MCF 10A (cell line): ENCODE results near the gene CCN5. TPM values are rescaled to one million over a fixed set of nuclear protein-coding genes. Genes with fewer than 3 reads are reported as not detected.

Experiments used
- BruUV-seq: library from RNA; stranded (reverse); fragments of 400-500 nt; replicated peaks from 2 replicates; lab custom pipeline; 2021; lab: Mats Ljungman, UMichigan
- CTCF ChIA-PET: fragments of 300-600 bp; sonication (Branson Sonifier 250); formaldehyde crosslinking; extraction: SDS; loops from one replicate; lab custom pipeline; 2021; ENCODE audit warnings: antibody characterized with exemption, inconsistent platforms; lab: Yijun Ruan, JAX
- POLR2A ChIA-PET: fragments of 300-600, 350-650 bp; sonication (Branson Sonifier 250); formaldehyde crosslinking; extraction: SDS; loops from one replicate; lab custom pipeline; 2020; ENCODE audit warnings: antibody characterized with exemption, inconsistent platforms; lab: Yijun Ruan, JAX
- DNase-seq: peaks from one replicate; pipeline ENCODE4 v3.0.0-alpha.2; 2018; ENCODE audit not compliant: unreplicated experiment
- H3K27ac Mint-ChIP-seq: one replicate; pipeline ENCODE4 v1.8.0; 2022; ENCODE audit warnings: mild to moderate bottlenecking, low read depth, mixed read lengths; ENCODE audit not compliant: unreplicated experiment
- H3K27me3 Mint-ChIP-seq: one replicate; pipeline ENCODE4 v1.8.0; 2022; ENCODE audit warnings: mixed read lengths; ENCODE audit not compliant: insufficient read depth, unreplicated experiment
- H3K36me3 Mint-ChIP-seq: one replicate; pipeline ENCODE4 v1.8.0; 2022; ENCODE audit warnings: mild to moderate bottlenecking, moderate library complexity, mixed read lengths; ENCODE audit not compliant: insufficient read depth, unreplicated experiment
- H3K4me1 Mint-ChIP-seq: one replicate; pipeline ENCODE4 v1.8.0; 2022; ENCODE audit warnings: mixed read lengths; ENCODE audit not compliant: insufficient read depth, unreplicated experiment
- H3K4me3 Mint-ChIP-seq: one replicate; pipeline ENCODE4 v1.8.0; 2022; ENCODE audit warnings: mild to moderate bottlenecking, moderate library complexity, mixed read lengths; ENCODE audit not compliant: unreplicated experiment
- H3K9me3 Mint-ChIP-seq: one replicate; pipeline ENCODE4 v1.8.0; 2022; ENCODE audit warnings: mixed read lengths; ENCODE audit not compliant: unreplicated experiment
- intact Hi-C: fragments of 100-400 bp; cut with micrococcal nuclease; formaldehyde crosslinking; loops from 2 replicates; pipeline ENCODE4 v1.14.1; 2022
- total RNA-seq: library from RNA; stranded (reverse); gene quantifications from 2 replicates; pipeline ENCODE4 v1.2.3, GENCODE V29; 2022
- TF ChIP-seq, protein P1 (sequence below): fragments of 200-600 bp; IDR thresholded peaks from one replicate; pipeline ENCODE4 v1.8.0; 2022; ENCODE audit warnings: antibody characterized with exemption, mild to moderate bottlenecking; ENCODE audit not compliant: unreplicated experiment

CCN5 gene
- total RNA-seq, 1 experiment from 2014 or later, result 1.4 TPM

DNA sequence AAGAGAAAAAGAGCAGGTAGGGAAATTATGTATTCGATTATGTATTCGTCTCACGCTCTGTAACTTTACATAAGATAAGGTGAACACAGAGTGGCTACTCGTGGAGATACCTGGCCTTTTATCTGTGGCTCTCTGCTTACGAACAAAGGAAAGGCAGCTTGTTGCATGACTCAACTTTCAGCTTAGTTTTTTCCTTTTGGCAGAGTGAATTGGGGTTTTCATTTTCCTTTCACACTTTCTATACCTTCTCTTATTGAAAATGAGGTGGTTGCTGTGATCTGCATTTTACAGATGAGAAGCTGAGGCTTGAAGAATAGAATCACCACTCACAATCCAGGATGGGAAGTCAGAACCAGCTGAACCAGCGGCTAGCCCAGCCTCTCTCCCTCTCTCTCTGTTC lies 17.2 kb downstream of the CCN5 start:
- TF ChIP-seq, protein P1, sequence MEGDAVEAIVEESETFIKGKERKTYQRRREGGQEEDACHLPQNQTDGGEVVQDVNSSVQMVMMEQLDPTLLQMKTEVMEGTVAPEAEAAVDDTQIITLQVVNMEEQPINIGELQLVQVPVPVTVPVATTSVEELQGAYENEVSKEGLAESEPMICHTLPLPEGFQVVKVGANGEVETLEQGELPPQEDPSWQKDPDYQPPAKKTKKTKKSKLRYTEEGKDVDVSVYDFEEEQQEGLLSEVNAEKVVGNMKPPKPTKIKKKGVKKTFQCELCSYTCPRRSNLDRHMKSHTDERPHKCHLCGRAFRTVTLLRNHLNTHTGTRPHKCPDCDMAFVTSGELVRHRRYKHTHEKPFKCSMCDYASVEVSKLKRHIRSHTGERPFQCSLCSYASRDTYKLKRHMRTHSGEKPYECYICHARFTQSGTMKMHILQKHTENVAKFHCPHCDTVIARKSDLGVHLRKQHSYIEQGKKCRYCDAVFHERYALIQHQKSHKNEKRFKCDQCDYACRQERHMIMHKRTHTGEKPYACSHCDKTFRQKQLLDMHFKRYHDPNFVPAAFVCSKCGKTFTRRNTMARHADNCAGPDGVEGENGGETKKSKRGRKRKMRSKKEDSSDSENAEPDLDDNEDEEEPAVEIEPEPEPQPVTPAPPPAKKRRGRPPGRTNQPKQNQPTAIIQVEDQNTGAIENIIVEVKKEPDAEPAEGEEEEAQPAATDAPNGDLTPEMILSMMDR, result no peak
- Mint-ChIP-seq H3K27me3 (no peaks in the 10 kb centered on the region), H3K9me3 (peaks cover 7% of the 10 kb centered on the region), H3K4me1 (peaks cover 60% of the 10 kb centered on the region), H3K4me3 (no peak overlapping the region), H3K27ac (peak overlapping the region; percentile 47), H3K36me3 (peaks cover 15% of the 10 kb centered on the region)
- peak; percentile 30 for DNase-seq
- intact Hi-C loops, result loop anchor here (2.0 to 10.0 kb wide), 4 partner anchors 40 to 515 kb away; partner anchors contain the start of gene SERINC3
- ChIA-PET POLR2A (interaction anchor here (0.8 to 8.9 kb wide), 6 partner anchors 14 to 84 kb away, joined by 3 to 138 read pairs (median 7); partner anchors contain the start of gene CCN5), CTCF (interaction anchor here (0.6 to 6.8 kb wide), 32 partner anchors 9 to 781 kb away, joined by 3 to 317 read pairs (median 4); partner anchors contain the start of gene CCN5)
- BruUV-seq, result no TSS peak

GRCh38 chr20:44733341-44734069 lies 18.3 kb downstream of the CCN5 start:
- peak; percentile 78 for DNase-seq
- ChIA-PET CTCF (interaction anchor here (0.6 to 6.8 kb wide), 34 partner anchors 8 to 1026 kb away, joined by 3 to 317 read pairs (median 4); partner anchors contain the start of gene CCN5), POLR2A (interaction anchor here (0.6 to 8.9 kb wide), 6 partner anchors 15 to 160 kb away, joined by 3 to 138 read pairs (median 6); partner anchors contain the start of gene CCN5)
- peaks cover 54% of the 10 kb centered on the region for H3K4me1 Mint-ChIP-seq
- H3K27ac Mint-ChIP-seq, result peak overlapping the region; percentile 74
- TF ChIP-seq, protein P1, result peak; percentile 90
- BruUV-seq, result no TSS peak
- peak overlapping the region; percentile 24 for H3K4me3 Mint-ChIP-seq
- no peaks in the 10 kb centered on the region for H3K27me3 Mint-ChIP-seq
- H3K9me3 Mint-ChIP-seq, result peaks cover 7% of the 10 kb centered on the region
- intact Hi-C loops, result loop anchor here (1.0 to 10.0 kb wide), 5 partner anchors 41 to 516 kb away; partner anchors contain the start of gene SERINC3
- H3K36me3 Mint-ChIP-seq, result peaks cover 11% of the 10 kb centered on the region

DNA sequence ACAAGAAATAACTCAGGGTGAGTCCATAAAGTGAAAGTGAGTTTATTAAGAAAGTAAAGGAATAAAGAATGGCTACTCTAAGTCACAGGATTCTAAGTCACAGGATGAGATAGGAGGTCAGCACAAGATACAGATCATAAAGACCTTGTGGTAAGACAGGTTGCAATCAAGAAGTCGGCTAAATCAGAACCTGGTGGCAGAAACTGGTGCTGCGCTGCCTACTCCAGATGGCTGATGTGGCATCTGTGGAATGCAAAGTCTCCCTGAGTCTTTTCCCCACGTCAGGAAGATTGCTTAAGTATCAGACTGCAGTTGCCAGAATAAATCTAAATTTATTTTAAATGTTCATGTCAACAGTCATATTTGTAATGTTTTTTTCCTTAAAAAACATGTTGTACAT lies 19.8 kb downstream of the CCN5 start:
- Mint-ChIP-seq H3K27ac (peak overlapping the region; percentile 80), H3K36me3 (peaks cover 11% of the 10 kb centered on the region), H3K4me1 (peaks cover 49% of the 10 kb centered on the region), H3K27me3 (no peaks in the 10 kb centered on the region), H3K4me3 (peak overlapping the region; percentile 1), H3K9me3 (peaks cover 7% of the 10 kb centered on the region)
- POLR2A ChIA-PET, result interaction anchor here (0.6 to 8.9 kb wide), 3 partner anchors 50 to 525 kb away, joined by 3 to 113 read pairs (median 3); no protein-coding TSS in a partner anchor
- TF ChIP-seq, protein P1, result peak; percentile 26
- DNase-seq, result peak; percentile 75
- intact Hi-C loops, result loop anchor here (5.0 to 10.0 kb wide), 3 partner anchors 132 to 518 kb away; partner anchors contain the start of gene SERINC3
- CTCF ChIA-PET, result interaction anchor here (1.0 to 6.8 kb wide), 10 partner anchors 8 to 160 kb away, joined by 3 to 317 read pairs (median 4); partner anchors contain the start of gene CCN5
- BruUV-seq, result no TSS peak

DNA sequence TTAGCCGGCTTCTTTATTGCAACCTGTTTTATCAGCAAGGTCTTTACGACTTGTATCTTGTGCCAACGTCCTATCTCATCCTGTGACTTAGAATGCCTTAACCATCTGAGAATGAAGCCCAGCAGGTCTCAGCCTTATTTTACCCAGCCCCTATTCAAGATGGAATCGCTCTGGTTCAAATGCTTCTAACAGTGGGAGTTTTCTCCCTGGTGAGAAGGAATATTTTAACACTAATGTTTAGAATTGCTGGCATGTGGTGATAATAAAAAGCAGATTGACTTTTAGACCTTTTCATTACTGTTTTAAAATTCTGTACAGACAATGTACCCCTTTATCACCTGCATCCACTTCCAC lies 20.6 kb downstream of the CCN5 start:
- Mint-ChIP-seq H3K36me3 (peaks cover 7% of the 10 kb centered on the region), H3K9me3 (peaks cover 7% of the 10 kb centered on the region), H3K27me3 (no peaks in the 10 kb centered on the region), H3K4me3 (no peak overlapping the region), H3K4me1 (peaks cover 46% of the 10 kb centered on the region), H3K27ac (no peak overlapping the region)
- ChIA-PET CTCF (interaction anchor here (1.1 to 6.8 kb wide), 6 partner anchors 17 to 161 kb away, joined by 3 to 317 read pairs (median 4); no protein-coding TSS in a partner anchor), POLR2A (interaction anchor here (0.7 to 8.9 kb wide), 2 partner anchors 51 to 162 kb away, joined by 3 to 113 read pairs; no protein-coding TSS in a partner anchor)
- TF ChIP-seq, protein P1, result no peak
- DNase-seq, result no peak
- intact Hi-C loops, result loop anchor here (10.0 kb wide), 1 partner anchor 211 kb away; the partner anchor contains the start of gene SERINC3
- no TSS peak for BruUV-seq
